HepG2 (cell line): ENCODE data around the gene ATRAID. TPM values are rescaled to one million over a fixed set of nuclear protein-coding genes. Genes with fewer than 3 reads are reported as not detected.

Experiments used
- AFF4 ChIP-seq: sonication (generic); formaldehyde crosslinking; IDR thresholded peaks from 2 replicates; pipeline ENCODE4 v1.4.0; 2020; ENCODE audit warnings: missing genetic modification reagents
- AGO1 ChIP-seq: fragments of 200-400 bp; formaldehyde crosslinking; IDR thresholded peaks from 2 replicates; pipeline ENCODE4 v1.6.1; 2017; ENCODE audit warnings: mild to moderate bottlenecking, low read depth, low read length, moderate library complexity; ENCODE audit not compliant: poor library complexity, severe bottlenecking
- AKAP8 ChIP-seq: sonication (generic); formaldehyde crosslinking; IDR thresholded peaks from 2 replicates; pipeline ENCODE4 v1.5.1; 2020; ENCODE audit warnings: mild to moderate bottlenecking, missing genetic modification reagents
- BORCS8-MEF2B ChIP-seq: sonication (generic); formaldehyde crosslinking; IDR thresholded peaks from 2 replicates; pipeline ENCODE4 v1.8.0; 2022; ENCODE audit warnings: mild to moderate bottlenecking, missing genetic modification reagents
- CBFB ChIP-seq: sonication (generic); formaldehyde crosslinking; IDR thresholded peaks from 2 replicates; pipeline ENCODE4 v1.4.0; 2020; ENCODE audit warnings: missing genetic modification reagents
- CENPT ChIP-seq: sonication (generic); formaldehyde crosslinking; IDR thresholded peaks from 2 replicates; pipeline ENCODE4 v1.8.0; 2022; ENCODE audit warnings: low read depth, mild to moderate bottlenecking, moderate library complexity, missing genetic modification reagents
- FOXA1 ChIP-seq, 2 experiments: fragments of 450-650 bp in 1 of 2; sonication (generic) in 1 of 2; formaldehyde crosslinking in 1 of 2; IDR thresholded peaks; 2 replicates each; pipeline versions ENCODE4 v1.4.0 to v1.6.1; 2016 to 2020; ENCODE audit warnings: missing genetic modification reagents in 1 of 2
- HMG20B ChIP-seq: conservative IDR thresholded peaks from 2 replicates; pipeline ENCODE4 v1.6.1; 2016; ENCODE audit warnings: missing genetic modification reagents, missing compliant biosample characterization
- KLF12 ChIP-seq: sonication (generic); formaldehyde crosslinking; IDR thresholded peaks from 2 replicates; pipeline ENCODE4 v1.4.0; 2020; ENCODE audit warnings: missing genetic modification reagents, borderline replicate concordance
- MAZ ChIP-seq, 2 experiments: sonication (generic) in 1 of 2; formaldehyde crosslinking in 1 of 2; IDR thresholded peaks; 2 replicates each; pipeline versions ENCODE4 v1.5.0 to v1.6.1; 2012 to 2020; ENCODE audit warnings: low read depth in 2 of 2, mild to moderate bottlenecking in 2 of 2, borderline replicate concordance in 1 of 2, improper control_type of control experiment in 1 of 2, low read length in 1 of 2, missing genetic modification reagents in 1 of 2, moderate library complexity in 1 of 2
- RBM39 ChIP-seq: fragments of 200-400 bp; formaldehyde crosslinking; IDR thresholded peaks from one replicate; pipeline ENCODE4 v1.6.1; 2018; ENCODE audit warnings: antibody characterized with exemption, mild to moderate bottlenecking, low read depth, low read length; ENCODE audit not compliant: poor library complexity, severe bottlenecking
- RFX1 ChIP-seq: fragments of 450-650 bp; IDR thresholded peaks from 2 replicates; pipeline ENCODE4 v1.6.1; 2017
- SP2 ChIP-seq: sonication (generic); formaldehyde crosslinking; IDR thresholded peaks from 2 replicates; pipeline ENCODE4 v1.5.1; 2020; ENCODE audit warnings: mild to moderate bottlenecking, missing genetic modification reagents
- SRSF9 ChIP-seq: fragments of 200-400 bp; formaldehyde crosslinking; IDR thresholded peaks from 2 replicates; pipeline ENCODE4 v1.6.1; 2018; ENCODE audit warnings: borderline replicate concordance, mild to moderate bottlenecking, low read depth, low read length; ENCODE audit not compliant: insufficient read depth, poor library complexity, severe bottlenecking
- SYNCRIP ChIP-seq: fragments of 200-400 bp; formaldehyde crosslinking; IDR thresholded peaks from 2 replicates; pipeline ENCODE4 v1.6.1; 2018; ENCODE audit warnings: mild to moderate bottlenecking, low read depth, low read length; ENCODE audit not compliant: insufficient read depth
- TMF1 ChIP-seq: sonication (generic); formaldehyde crosslinking; IDR thresholded peaks from 2 replicates; pipeline ENCODE4 v1.8.1; 2022; ENCODE audit warnings: low read depth, missing genetic modification reagents
- ZC3H13 ChIP-seq: sonication (generic); formaldehyde crosslinking; IDR thresholded peaks from 2 replicates; pipeline ENCODE4 v1.8.1; 2023; ENCODE audit warnings: mild to moderate bottlenecking, missing genetic modification reagents, moderate library complexity
- ZFP1 ChIP-seq: IDR thresholded peaks from 2 replicates; pipeline ENCODE4 v1.6.1; 2016
- ZNF230 ChIP-seq: sonication (generic); formaldehyde crosslinking; IDR thresholded peaks from 2 replicates; pipeline ENCODE4 v1.4.0; 2020; ENCODE audit warnings: mild to moderate bottlenecking, missing genetic modification reagents
- ZNF557 ChIP-seq: sonication (generic); formaldehyde crosslinking; IDR thresholded peaks from 2 replicates; pipeline ENCODE4 v1.4.0; 2020; ENCODE audit warnings: missing genetic modification reagents
- ZNF558 ChIP-seq: sonication (generic); formaldehyde crosslinking; IDR thresholded peaks from 2 replicates; pipeline ENCODE4 v1.9.0; 2022; ENCODE audit warnings: mild to moderate bottlenecking, missing genetic modification reagents, borderline replicate concordance
- ZNF720 ChIP-seq: sonication (generic); formaldehyde crosslinking; IDR thresholded peaks from 2 replicates; pipeline ENCODE4 v1.4.0; 2020; ENCODE audit warnings: missing genetic modification reagents
- polyA plus RNA-seq, 8 experiments: library from polyadenylated mRNA; depleted of rRNA in 3 of 8; stranded (reverse) in 7 of 8; unstranded in 1 of 8; fragments of >200 nt; fragmentation: Illumina TruSeq in 4 of 8; extraction: Trizol in 4 of 8; gene quantifications; 2 replicates each; pipeline versions ENCODE4 v1.2.1 to v1.2.3, GENCODE V29; 2011 to 2016; ENCODE audit warnings: low read depth in 4 of 8, missing spikeins in 1 of 8, mixed read lengths in 1 of 8; ENCODE audit not compliant: insufficient read depth in 1 of 8
- total RNA-seq, 5 experiments: library from RNA; depleted of rRNA; stranded (reverse); fragments of >200 nt; fragmentation: Illumina TruSeq; extraction: Trizol; gene quantifications; 2 replicates each; pipeline ENCODE4 v1.2.3, GENCODE V29; 2016; ENCODE audit warnings: low read depth in 1 of 5
- TF ChIP-seq, protein P1 (sequence below): sonication (generic); formaldehyde crosslinking; IDR thresholded peaks from 2 replicates; pipeline ENCODE4 v1.5.0; 2020; ENCODE audit warnings: missing genetic modification reagents, mild to moderate bottlenecking, borderline replicate concordance

Gene ATRAID
- total and polyA plus RNA-seq, 2 of the 13 experiments (the other 11 are each of a cell fraction or from before 2014, with no cell fraction given): 207 to 382 TPM

DNA sequence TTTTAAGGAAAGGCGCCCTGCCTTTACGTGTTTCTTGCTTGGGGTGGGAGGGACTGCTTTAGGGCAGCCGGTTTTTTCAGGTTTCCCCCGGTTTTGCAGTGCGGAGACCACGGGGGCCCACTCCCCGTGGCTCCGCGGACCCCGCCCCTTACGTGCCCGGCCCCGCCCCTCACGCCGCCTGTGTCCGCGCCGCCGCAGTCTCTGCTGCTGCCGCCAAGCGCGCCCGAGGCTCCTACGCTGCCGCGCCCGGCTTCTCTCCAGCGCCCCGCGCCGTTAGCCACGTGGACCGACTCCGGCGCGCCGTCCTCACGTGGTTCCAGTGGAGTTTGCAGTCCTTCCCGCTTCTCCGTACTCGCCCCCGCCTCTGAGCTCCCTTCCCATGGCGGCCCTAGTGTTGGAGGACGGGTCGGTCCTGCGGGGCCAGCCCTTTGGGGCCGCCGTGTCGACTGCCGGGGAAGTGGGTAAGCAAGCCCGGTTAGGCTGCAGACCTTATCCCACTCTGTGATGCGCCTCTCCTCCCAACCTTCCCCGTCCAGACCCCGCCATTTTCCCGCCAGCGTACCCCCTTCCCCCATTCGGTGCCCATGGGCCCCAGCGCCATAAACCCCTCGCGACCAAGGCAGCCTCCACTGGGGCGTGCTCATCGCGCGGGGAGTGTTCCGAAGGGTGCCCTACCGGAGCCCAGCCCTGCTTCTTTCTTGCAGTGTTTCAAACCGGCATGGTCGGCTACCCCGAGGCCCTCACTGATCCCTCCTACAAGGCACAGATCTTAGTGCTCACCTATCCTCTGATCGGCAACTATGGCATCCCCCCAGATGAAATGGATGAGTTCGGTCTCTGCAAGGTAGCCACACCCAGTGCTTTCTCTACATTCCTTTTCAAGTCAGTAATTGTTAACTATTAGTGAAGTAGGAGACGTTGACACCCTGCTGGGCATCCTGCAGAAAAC lies 5.6 kb downstream of the ATRAID start, which contains the start of gene CAD (continued):
- TF ChIP-seq MAZ (IDR thresholded peaks at IDR 0.05; ENCODE audit: borderline replicate concordance, low read depth, low read length) (no peak), MAZ (CRISPR knock-in tag; IDR thresholded peaks at IDR 0.05; ENCODE audit: low read depth) (peak; percentile 52; the same call in 1 of the 2 replicates), ZNF230 (CRISPR knock-in tag) (peak; percentile 79; the same call in 1 of the 2 replicates), KLF12 (CRISPR knock-in tag) (no peak), BORCS8-MEF2B (peak; percentile 68; the same call in 1 of the 2 replicates), CBFB (CRISPR knock-in tag) (0 out of 2 replicates have a peak, but pooled peaks have one; percentile 57), ZNF557 (CRISPR knock-in tag) (0 out of 2 replicates have a peak, but pooled peaks have one; percentile 56), AGO1 (peak; percentile 88), SRSF9 (no peak), RFX1 (no peak), ZC3H13 (peak; percentile 89), SYNCRIP (no peak), AKAP8 (CRISPR knock-in tag) (peak; percentile 54; the same call in 1 of the 2 replicates), CENPT (CRISPR knock-in tag) (peak; percentile 77; the same call in 1 of the 2 replicates), FOXA1 (IDR thresholded peaks at IDR 0.05) (no peak), FOXA1 (CRISPR knock-in tag; IDR thresholded peaks at IDR 0.05) (no peak), RBM39 (no peak), ZNF720 (no peak), TMF1 (CRISPR knock-in tag) (peak; percentile 72; the same call in 1 of the 2 replicates), AFF4 (CRISPR knock-in tag) (no peak), ZFP1 (no peak), SP2 (no peak), HMG20B (no peak), ZNF558 (CRISPR knock-in tag) (peak; percentile 85; the same call in 1 of the 2 replicates)
- TF ChIP-seq, protein P1, sequence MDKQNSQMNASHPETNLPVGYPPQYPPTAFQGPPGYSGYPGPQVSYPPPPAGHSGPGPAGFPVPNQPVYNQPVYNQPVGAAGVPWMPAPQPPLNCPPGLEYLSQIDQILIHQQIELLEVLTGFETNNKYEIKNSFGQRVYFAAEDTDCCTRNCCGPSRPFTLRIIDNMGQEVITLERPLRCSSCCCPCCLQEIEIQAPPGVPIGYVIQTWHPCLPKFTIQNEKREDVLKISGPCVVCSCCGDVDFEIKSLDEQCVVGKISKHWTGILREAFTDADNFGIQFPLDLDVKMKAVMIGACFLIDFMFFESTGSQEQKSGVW: no peak
